ENCODE data around the gene PRKAG2. TPM values are rescaled to one million over a fixed set of nuclear protein-coding genes. Genes with fewer than 3 reads are reported as not detected.
"Not testable (repeated sequence)": the region's sequence is repeated elsewhere in the genome, so short reads cannot be mapped to it uniquely, and the experiment has no call there.

The PRKAG2 gene
- total RNA-seq, 2 experiments from 2014 or later, result 39.3 to 42.3 TPM

DNA sequence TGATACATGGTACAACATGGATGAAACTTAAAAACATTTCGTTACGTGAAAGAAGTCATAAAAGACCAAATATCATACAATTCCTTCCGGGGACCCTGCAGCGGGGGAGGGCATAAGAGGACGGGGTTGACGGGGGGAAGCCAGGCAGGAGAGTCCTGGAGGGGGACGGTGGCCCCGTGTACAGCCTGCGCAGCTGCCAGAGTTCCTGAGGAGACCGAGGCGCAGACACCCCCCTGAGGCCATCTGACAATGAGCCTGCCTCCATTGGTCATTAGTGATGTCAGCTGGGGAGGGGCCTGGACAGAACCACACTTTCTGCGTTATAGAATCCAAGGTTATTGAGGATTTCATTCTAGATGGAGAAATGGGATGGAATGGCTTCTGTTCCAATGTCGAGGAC is 47.2 kb downstream of the PRKAG2 start:
- CTCF ChIA-PET, result no interaction called here
- Mint-ChIP-seq H3K27me3 (no peaks in the 10 kb centered on the region), H3K9me3 (no peaks in the 10 kb centered on the region), H3K27ac (no peak overlapping the region), H3K36me3 (ENCODE audit: low read depth) (peaks cover 16% of the 10 kb centered on the region), H3K4me1 (ENCODE audit: low read depth) (peaks cover 23% of the 10 kb centered on the region), H3K4me3 (no peak overlapping the region)
- Histone ChIP-seq H3K36me3 (ENCODE audit: insufficient read depth, low read length) (no peaks in the 10 kb centered on the region), H3K4me3 (ENCODE audit: low read length) (no peak overlapping the region), H3K27ac (ENCODE audit: low read depth in 1 of 2, low read length in 2 of 2) (no peak overlapping the region), H3K27me3 (ENCODE audit: control insufficient read depth in 1 of 2, insufficient read depth in 2 of 2, low read length in 2 of 2) (no peaks in the 10 kb centered on the region), H3K9me3 (ENCODE audit: control insufficient read depth in 1 of 2, insufficient read depth in 1 of 2, low read length in 2 of 2) (no peaks in the 10 kb centered on the region), H3K4me1 (ENCODE audit: insufficient read depth, low read length) (peaks cover 22% of the 10 kb centered on the region)
- no peak for DNase-seq
- intact Hi-C loops (cut with DNase I, micrococcal nuclease), result no loop called here
- TF ChIP-seq, protein P1, sequence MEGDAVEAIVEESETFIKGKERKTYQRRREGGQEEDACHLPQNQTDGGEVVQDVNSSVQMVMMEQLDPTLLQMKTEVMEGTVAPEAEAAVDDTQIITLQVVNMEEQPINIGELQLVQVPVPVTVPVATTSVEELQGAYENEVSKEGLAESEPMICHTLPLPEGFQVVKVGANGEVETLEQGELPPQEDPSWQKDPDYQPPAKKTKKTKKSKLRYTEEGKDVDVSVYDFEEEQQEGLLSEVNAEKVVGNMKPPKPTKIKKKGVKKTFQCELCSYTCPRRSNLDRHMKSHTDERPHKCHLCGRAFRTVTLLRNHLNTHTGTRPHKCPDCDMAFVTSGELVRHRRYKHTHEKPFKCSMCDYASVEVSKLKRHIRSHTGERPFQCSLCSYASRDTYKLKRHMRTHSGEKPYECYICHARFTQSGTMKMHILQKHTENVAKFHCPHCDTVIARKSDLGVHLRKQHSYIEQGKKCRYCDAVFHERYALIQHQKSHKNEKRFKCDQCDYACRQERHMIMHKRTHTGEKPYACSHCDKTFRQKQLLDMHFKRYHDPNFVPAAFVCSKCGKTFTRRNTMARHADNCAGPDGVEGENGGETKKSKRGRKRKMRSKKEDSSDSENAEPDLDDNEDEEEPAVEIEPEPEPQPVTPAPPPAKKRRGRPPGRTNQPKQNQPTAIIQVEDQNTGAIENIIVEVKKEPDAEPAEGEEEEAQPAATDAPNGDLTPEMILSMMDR (IDR thresholded peaks at IDR 0.05), result no peak
- ATAC-seq (ENCODE audit: poor library complexity), result no peak
- POLR2A ChIA-PET, result no interaction called here

- DNase-seq (no peak), ATAC-seq (ENCODE audit: poor library complexity) (no peak)
- H3K4me3 Mint-ChIP-seq, result no peak overlapping the region
- H3K27ac Mint-ChIP-seq, result no peak overlapping the region
- H3K4me1 Mint-ChIP-seq (ENCODE audit: low read depth), result peaks cover 14% of the 10 kb centered on the region
- H3K4me3 ChIP-seq (ENCODE audit: low read length), result no peak overlapping the region
- H3K9me3 Mint-ChIP-seq, result no peaks in the 10 kb centered on the region
- intact Hi-C loops (cut with DNase I, micrococcal nuclease), result no loop called here
- POLR2A ChIA-PET, result no interaction called here
- no peaks in the 10 kb centered on the region for H3K36me3 ChIP-seq (ENCODE audit: insufficient read depth, low read length)
- TF ChIP-seq, protein P1 (IDR thresholded peaks at IDR 0.05), result no peak
- CTCF ChIA-PET, result no interaction called here
- peaks cover 10% of the 10 kb centered on the region for H3K36me3 Mint-ChIP-seq (ENCODE audit: low read depth)
- no peaks in the 10 kb centered on the region for H3K27me3 ChIP-seq (ENCODE audit: control insufficient read depth in 1 of 2, insufficient read depth in 2 of 2, low read length in 2 of 2)
- no peaks in the 10 kb centered on the region for H3K9me3 ChIP-seq (ENCODE audit: control insufficient read depth in 1 of 2, insufficient read depth in 1 of 2, low read length in 2 of 2)
- H3K27me3 Mint-ChIP-seq, result no peaks in the 10 kb centered on the region
- peaks cover 6% of the 10 kb centered on the region for H3K4me1 ChIP-seq (ENCODE audit: insufficient read depth, low read length)
- no peak overlapping the region for H3K27ac ChIP-seq (ENCODE audit: low read depth in 1 of 2, low read length in 2 of 2)
Observed at GRCh38 chr7:151827620-151828019, 49.3 kb downstream of the PRKAG2 start.

DNA sequence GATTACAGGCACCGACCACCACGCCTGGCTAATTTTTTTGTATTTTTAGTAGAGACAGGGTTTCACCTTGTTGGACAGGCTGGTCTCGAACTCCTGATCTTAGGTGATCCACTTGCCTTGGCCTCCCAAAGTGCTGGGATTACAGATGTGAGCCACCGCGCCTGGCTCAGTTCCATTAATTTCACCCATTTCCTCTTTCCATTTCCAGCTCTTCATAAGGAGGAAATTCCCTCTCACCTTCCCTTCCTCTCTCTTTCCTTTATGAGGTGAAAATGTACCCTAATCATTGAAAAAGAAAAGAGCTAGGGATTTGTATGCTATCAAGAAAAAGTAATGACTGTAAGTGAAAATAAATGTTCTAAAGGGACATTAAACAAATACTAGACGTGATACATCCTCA is 50.6 kb downstream of the PRKAG2 start:
- H3K27ac Mint-ChIP-seq; H3K9me3 ChIP-seq (ENCODE audit: control insufficient read depth in 1 of 2, insufficient read depth in 1 of 2, low read length in 2 of 2); H3K27me3 ChIP-seq (ENCODE audit: control insufficient read depth in 1 of 2, insufficient read depth in 2 of 2, low read length in 2 of 2); DNase-seq; intact Hi-C loops (cut with DNase I, micrococcal nuclease); H3K27me3 Mint-ChIP-seq; H3K4me3 ChIP-seq (ENCODE audit: low read length); H3K27ac ChIP-seq (ENCODE audit: low read depth in 1 of 2, low read length in 2 of 2); ATAC-seq (ENCODE audit: poor library complexity); CTCF ChIA-PET; H3K4me3 Mint-ChIP-seq; H3K9me3 Mint-ChIP-seq; H3K36me3 ChIP-seq (ENCODE audit: insufficient read depth, low read length); H3K36me3 Mint-ChIP-seq (ENCODE audit: low read depth); POLR2A ChIA-PET: not testable (repeated sequence)
- peaks cover 15% of the 10 kb centered on the region for H3K4me1 Mint-ChIP-seq (ENCODE audit: low read depth)
- peaks cover 11% of the 10 kb centered on the region for H3K4me1 ChIP-seq (ENCODE audit: insufficient read depth, low read length)

- Histone ChIP-seq H3K27ac (ENCODE audit: low read depth in 1 of 2, low read length in 2 of 2) (no peak overlapping the region), H3K36me3 (ENCODE audit: insufficient read depth, low read length) (no peaks in the 10 kb centered on the region), H3K4me3 (ENCODE audit: low read length) (no peak overlapping the region), H3K27me3 (ENCODE audit: control insufficient read depth in 1 of 2, insufficient read depth in 2 of 2, low read length in 2 of 2) (no peaks in the 10 kb centered on the region), H3K9me3 (ENCODE audit: control insufficient read depth in 1 of 2, insufficient read depth in 1 of 2, low read length in 2 of 2) (no peaks in the 10 kb centered on the region), H3K4me1 (ENCODE audit: insufficient read depth, low read length) (peaks cover 11% of the 10 kb centered on the region)
- H3K36me3 Mint-ChIP-seq (ENCODE audit: low read depth), result peaks cover 10% of the 10 kb centered on the region
- intact Hi-C loops (cut with DNase I, micrococcal nuclease), result no loop called here
- H3K4me1 Mint-ChIP-seq (ENCODE audit: low read depth), result peaks cover 21% of the 10 kb centered on the region
- TF ChIP-seq, protein P1 (IDR thresholded peaks at IDR 0.05), result no peak
- POLR2A ChIA-PET, result no interaction called here
- no peaks in the 10 kb centered on the region for H3K9me3 Mint-ChIP-seq
- ATAC-seq (ENCODE audit: poor library complexity), result no peak
- no peak overlapping the region for H3K4me3 Mint-ChIP-seq
- no peak for DNase-seq
- no peaks in the 10 kb centered on the region for H3K27me3 Mint-ChIP-seq
- CTCF ChIA-PET, result no interaction called here
- no peak overlapping the region for H3K27ac Mint-ChIP-seq
Observed at GRCh38 chr7:151825721-151826120, 51.2 kb downstream of the PRKAG2 start.
